GM12864 (cell line): ENCODE data around the gene PDIA3.
A peak's percentile ranks its signal among the peaks of the same experiment; 100 is the strongest.

Source experiments
- DNase-seq: peaks from one replicate; pipeline ENCODE4 v3.0.0-alpha.2; 2011; ENCODE audit warnings: low read depth
- H3K4me3 ChIP-seq: 2 replicates; pipeline ENCODE4 v1.5.1; 2011; ENCODE audit warnings: mild to moderate bottlenecking, low read depth, low read length, control low read depth
- TF ChIP-seq, protein P1 (sequence below): IDR thresholded peaks from 2 replicates; pipeline ENCODE4 v1.5.1; 2011; ENCODE audit warnings: low read depth, mild to moderate bottlenecking, moderate library complexity, low read length, control low read depth, inconsistent platforms; ENCODE audit errors: missing control alignments

PDIA3 gene

DNA sequence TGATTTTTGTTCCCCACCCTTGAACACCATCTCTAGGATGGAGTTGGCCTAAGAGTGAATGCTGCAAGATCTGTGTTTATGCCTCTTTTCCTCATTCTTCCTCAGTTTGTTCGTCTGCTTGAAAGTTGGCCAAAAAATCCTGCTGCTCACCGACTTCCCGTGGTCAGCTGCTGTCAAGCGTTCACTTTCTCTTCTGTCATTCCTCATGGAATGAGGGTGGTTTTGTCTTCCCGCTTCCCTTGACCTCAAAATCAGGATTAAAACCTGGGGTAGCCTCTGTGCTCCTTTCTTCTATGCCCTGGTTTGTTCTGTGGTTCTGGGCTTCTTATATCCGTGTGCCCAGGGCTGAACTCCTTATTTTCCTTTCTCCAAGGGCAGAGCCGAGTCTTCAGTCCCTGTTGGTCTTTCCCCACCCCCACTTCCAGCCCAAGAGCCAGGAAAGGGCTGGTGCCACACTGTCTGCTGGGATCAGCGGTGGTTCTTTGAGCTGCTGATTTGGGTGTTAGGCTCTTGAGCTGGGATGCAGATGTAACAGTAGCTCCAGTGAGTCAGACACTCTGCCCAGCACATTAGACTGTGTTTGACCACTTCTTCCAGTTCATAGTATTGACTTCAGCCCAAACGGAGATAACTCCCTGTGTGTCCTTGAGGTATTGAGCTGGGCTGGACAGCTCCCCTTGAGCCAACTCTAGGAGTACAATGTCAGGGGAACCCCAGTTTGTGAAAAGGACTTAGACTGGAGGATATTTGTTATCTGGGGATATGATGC is 48.2 kb downstream of the PDIA3 start:
- no peak overlapping the region for H3K4me3 ChIP-seq
- DNase-seq, result no peak
- TF ChIP-seq, protein P1, sequence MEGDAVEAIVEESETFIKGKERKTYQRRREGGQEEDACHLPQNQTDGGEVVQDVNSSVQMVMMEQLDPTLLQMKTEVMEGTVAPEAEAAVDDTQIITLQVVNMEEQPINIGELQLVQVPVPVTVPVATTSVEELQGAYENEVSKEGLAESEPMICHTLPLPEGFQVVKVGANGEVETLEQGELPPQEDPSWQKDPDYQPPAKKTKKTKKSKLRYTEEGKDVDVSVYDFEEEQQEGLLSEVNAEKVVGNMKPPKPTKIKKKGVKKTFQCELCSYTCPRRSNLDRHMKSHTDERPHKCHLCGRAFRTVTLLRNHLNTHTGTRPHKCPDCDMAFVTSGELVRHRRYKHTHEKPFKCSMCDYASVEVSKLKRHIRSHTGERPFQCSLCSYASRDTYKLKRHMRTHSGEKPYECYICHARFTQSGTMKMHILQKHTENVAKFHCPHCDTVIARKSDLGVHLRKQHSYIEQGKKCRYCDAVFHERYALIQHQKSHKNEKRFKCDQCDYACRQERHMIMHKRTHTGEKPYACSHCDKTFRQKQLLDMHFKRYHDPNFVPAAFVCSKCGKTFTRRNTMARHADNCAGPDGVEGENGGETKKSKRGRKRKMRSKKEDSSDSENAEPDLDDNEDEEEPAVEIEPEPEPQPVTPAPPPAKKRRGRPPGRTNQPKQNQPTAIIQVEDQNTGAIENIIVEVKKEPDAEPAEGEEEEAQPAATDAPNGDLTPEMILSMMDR, result no peak

DNA sequence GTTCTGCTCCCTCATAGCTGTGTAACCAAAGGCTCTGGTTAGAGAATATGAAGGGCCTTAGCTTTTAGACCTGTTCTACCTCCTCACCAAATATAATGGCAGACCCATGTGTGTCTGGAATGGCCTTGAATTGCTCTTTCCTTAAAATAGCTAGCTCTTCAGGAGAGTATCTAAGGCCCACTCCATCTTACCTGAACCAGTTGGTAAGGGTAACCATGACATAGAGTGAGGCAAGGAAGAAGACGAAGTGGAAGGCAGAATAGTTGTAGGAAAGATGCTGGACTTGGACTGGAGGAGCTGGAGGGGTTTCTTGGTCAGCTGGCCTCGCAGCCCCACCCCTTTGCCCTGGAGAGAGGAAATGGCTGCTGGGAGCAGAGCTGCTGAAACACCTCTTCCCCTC is 49.0 kb downstream of the PDIA3 start:
- TF ChIP-seq, protein P1, result no peak
- no peak overlapping the region for H3K4me3 ChIP-seq
- no peak for DNase-seq

DNA sequence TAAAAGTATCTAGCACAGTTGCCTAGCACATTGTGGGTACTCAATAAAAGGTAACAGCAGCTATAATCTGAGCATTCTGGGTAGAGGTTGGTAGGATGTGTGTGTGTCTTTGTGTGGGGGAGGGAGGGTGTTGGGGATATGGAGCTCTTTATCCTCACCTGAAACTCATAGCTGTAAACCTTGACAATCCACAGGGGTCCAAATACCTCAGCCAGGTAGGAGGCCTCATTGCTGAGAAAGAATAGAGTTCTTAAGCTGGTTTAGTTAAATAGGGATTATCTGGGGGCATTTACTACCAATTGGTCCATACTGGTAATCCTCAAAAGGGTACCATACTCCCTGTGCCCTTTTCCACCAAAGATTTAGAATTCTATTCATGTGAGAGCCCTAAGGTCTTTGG is 49.8 kb downstream of the PDIA3 start:
- TF ChIP-seq, protein P1, result no peak
- H3K4me3 ChIP-seq, result no peak overlapping the region
- DNase-seq, result no peak

DNA sequence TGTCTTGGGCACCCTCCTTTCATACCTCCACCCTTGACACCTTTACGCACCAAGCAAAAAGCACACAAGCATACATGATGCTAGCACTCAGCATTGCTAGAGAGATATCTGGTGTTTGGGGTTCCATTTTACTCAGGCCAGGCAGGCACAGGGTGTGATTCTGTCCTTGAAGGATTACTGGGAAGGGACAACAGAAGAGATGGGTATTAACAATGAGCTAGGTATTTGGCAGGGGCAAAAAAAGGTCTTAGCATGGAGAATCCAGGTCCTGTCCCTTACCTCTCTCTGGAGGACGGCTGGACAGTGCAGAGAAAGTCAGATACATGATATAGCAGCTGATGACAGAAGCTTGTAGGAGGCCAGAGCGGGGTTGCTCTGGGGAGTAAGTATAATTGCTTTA is 50.3 kb downstream of the PDIA3 start:
- no peak for DNase-seq
- TF ChIP-seq, protein P1, result no peak

DNA sequence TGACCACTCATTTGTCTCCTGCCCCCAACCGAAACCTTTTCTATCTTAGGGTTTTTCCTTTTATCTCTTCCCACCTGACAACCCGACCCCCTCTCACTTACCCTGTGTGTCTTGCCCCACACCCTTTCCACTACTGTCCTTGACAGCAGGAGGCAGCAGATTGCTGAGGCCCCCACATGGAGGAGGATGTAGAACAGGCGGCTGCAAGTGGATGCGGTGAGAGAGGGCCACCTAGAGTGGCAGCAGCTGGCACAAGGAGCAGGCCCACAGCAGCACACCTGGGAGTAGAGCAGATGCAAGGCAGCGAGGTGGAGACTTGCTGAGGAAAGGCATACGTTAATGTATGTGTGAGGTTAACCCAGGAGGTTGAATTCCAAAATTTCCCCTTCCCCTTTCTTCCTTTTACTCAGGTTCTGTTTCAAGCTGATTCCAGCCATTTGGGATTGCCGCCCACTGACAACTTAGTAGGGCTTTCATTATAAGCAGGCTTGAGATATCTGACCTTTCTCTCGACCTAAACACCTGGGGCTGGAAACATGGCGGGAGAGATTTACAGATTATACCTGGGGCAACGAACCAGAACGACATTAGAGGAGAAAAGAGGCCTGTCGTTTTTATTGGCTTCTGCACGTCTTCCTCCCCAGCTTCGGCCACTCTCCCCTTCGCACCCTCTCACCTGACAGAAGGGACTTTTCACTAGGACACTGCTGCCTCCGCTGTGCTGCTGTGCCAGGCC is 53.1 kb downstream of the PDIA3 start:
- DNase-seq, result no peak
- TF ChIP-seq, protein P1, result no peak
- no peak overlapping the region for H3K4me3 ChIP-seq

More for the DNA sequence above, 50.3 kb downstream of the PDIA3 start:
- H3K4me3 ChIP-seq, result no peak overlapping the region

DNA sequence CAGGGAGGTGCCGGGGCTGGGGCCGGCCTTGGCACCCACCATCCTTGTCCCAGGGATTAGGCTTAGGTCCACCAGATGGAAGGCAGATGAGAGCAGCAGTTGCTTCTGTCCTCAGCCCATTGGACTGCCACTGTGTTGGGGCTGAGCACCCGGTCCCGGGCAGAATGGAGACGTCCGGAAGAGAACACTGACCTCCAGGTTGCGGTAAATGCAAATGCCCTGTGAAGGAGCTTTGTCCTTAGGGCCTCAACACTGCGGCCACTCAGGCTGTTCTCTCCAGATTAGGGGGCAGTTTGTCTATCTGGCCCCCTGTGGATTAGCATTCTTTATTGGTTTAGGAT is 53.7 kb downstream of the PDIA3 start, which contains the start of gene SERINC4:
TSS of gene SERINC4 (minus strand) at position 276 of the 341 bp plus-strand sequence. CDS start at position 42, 234 bp downstream.
- TF ChIP-seq, protein P1, result no peak
- DNase-seq, result no peak

More for the DNA sequence above, 53.7 kb downstream of the PDIA3 start, which contains the start of gene SERINC4:
- H3K4me3 ChIP-seq, result peak within 1 kb of the TSS; percentile 78
